PFSK-1 (cell line): ENCODE data around the gene HEBP1.

Source experiments
- FOXP2 ChIP-seq: optimal IDR thresholded peaks from 2 replicates; pipeline ENCODE3; 2011; ENCODE audit warnings: borderline replicate concordance, control low read depth, inconsistent platforms; ENCODE audit not compliant: insufficient read depth; ENCODE audit errors: extremely low read length, extremely low read depth
- POLR2AphosphoS5 ChIP-seq: IDR thresholded peaks from 2 replicates; pipeline ENCODE4 v1.6.1; 2012; ENCODE audit warnings: low read depth, mild to moderate bottlenecking, control low read depth, low read length, moderate library complexity
- REST ChIP-seq, 2 experiments: IDR thresholded peaks; 2 replicates each; pipeline versions ENCODE4 v1.6.1 to v1.8.0; 2011 to 2012; ENCODE audit warnings: low read depth in 2 of 2, low read length in 2 of 2, control low read depth in 1 of 2, inconsistent platforms in 1 of 2, mild to moderate bottlenecking in 1 of 2, moderate library complexity in 1 of 2; ENCODE audit not compliant: insufficient read depth in 1 of 2
- TAF1 ChIP-seq: IDR thresholded peaks from 2 replicates; pipeline ENCODE4 v1.6.1; 2012; ENCODE audit warnings: low read length, control low read depth, borderline replicate concordance; ENCODE audit not compliant: insufficient read depth

GRCh38 chr12:12999271-12999958 is 650 bp downstream of the HEBP1 start:
- TF ChIP-seq FOXP2 (no peak), POLR2AphosphoS5 (no peak), TAF1 (no peak), REST (IDR thresholded peaks at IDR 0.05; ENCODE audit: insufficient read depth in 1 of 2, low read depth in 2 of 2, low read length in 2 of 2) (no peak)
